Glutamatergic neuron (in vitro differentiated cells): ENCODE measurements around the gene GTPBP8. TPM values are rescaled to one million over a fixed set of nuclear protein-coding genes. Genes with fewer than 3 reads are reported as not detected.

ENCODE experiments used
- DNase-seq: peaks from one replicate; pipeline ENCODE4 v3.0.0; 2022
- H3K27ac Mint-ChIP-seq: one replicate; pipeline ENCODE4 v1.8.0; 2020; ENCODE audit warnings: mild to moderate bottlenecking, mixed read lengths, inconsistent platforms; ENCODE audit not compliant: unreplicated experiment
- H3K27me3 Mint-ChIP-seq: one replicate; pipeline ENCODE4 v1.8.0; 2020; ENCODE audit warnings: mild to moderate bottlenecking, moderate library complexity, mixed read lengths, inconsistent platforms; ENCODE audit not compliant: unreplicated experiment
- H3K36me3 Mint-ChIP-seq: one replicate; pipeline ENCODE4 v1.8.0; 2020; ENCODE audit warnings: mild to moderate bottlenecking, mixed read lengths, inconsistent platforms; ENCODE audit not compliant: unreplicated experiment
- H3K4me1 Mint-ChIP-seq: one replicate; pipeline ENCODE4 v1.8.0; 2020; ENCODE audit warnings: mild to moderate bottlenecking, low read depth, mixed read lengths, inconsistent platforms; ENCODE audit not compliant: unreplicated experiment
- H3K4me3 Mint-ChIP-seq: one replicate; pipeline ENCODE4 v1.8.0; 2020; ENCODE audit warnings: mild to moderate bottlenecking, mixed read lengths, inconsistent platforms; ENCODE audit not compliant: unreplicated experiment
- H3K9me3 Mint-ChIP-seq: one replicate; pipeline ENCODE4 v1.8.0; 2020; ENCODE audit warnings: mild to moderate bottlenecking, moderate library complexity, mixed read lengths, inconsistent platforms; ENCODE audit not compliant: unreplicated experiment
- CTCF ChIP-seq: fragments of 200-600 bp; sonication (generic); IDR thresholded peaks from one replicate; pipeline ENCODE4 v1.5.0; 2021; ENCODE audit not compliant: partially characterized antibody, unreplicated experiment
- long read RNA-seq: library from polyadenylated mRNA; unstranded; transcript quantifications from one replicate; pipeline ENCODE4 v2.0.0, GENCODE V29; 2020; ENCODE audit not compliant: unreplicated experiment
- total RNA-seq: library from RNA; stranded (reverse); fragmentation: NEBNext Ultra II Directional; extraction: Animal tissue kit (Norgen Biotek cat#: 25700); gene quantifications from one replicate; pipeline ENCODE4 v1.2.1, GENCODE V29; 2021; ENCODE audit not compliant: unreplicated experiment

GTPBP8 gene
- 15.8 TPM for total RNA-seq
- long read RNA-seq, transcript GTPBP8-203 (6 exons, 1,360 nt): major isoform, 10 of 21 reads
- long read RNA-seq, partial matches to known transcripts: 4 of 21 reads
- long read RNA-seq, other reads (novel, unspliced or antisense): 2 of 21 reads

DNA sequence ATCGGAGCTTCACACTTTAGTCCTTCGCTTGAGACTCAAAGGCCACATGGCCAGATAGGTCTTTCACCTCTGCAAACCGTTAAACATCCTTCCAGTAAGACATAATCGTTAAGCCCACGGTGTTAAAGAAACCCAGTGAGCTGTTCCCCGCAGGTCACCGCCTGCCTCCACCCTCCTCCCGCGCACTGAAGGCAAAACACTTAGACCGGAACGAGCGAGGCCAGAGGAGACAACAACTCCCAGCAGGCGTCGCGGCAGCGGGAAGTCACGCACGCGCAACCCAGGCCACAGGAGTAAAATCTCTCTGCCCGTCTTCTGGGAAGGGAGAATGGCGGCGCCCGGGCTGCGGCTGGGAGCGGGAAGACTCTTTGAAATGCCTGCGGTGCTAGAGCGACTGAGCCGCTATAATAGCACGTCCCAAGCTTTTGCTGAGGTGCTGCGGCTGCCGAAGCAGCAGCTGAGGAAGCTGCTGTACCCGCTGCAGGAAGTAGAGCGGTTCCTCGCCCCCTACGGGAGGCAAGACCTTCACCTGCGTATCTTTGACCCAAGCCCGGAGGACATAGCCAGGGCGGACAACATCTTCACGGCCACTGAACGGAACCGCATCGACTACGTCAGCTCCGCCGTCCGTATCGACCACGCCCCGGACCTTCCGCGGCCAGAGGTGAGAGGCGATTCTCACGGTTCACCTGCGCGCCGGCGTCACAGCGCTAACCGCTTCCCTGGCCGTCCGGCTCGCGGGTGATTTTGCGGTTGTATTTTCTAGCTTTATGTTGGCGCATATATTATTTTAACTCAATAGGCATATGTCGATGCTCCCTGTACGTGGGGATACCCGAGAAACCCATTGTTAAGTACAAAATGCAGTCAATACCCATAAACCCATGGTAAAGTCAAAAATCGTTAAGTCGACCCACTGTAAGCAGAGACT is at the start of gene GTPBP8:
Gene GTPBP8, plus strand, starts transcription at position 313 of the 931 bp plus-strand sequence. Its CDS starts 16 bp downstream, at position 329.
- Mint-ChIP-seq H3K9me3 (peaks cover 5% of the 10 kb centered on the region), H3K4me1 (peaks cover 2% of the 10 kb centered on the region), H3K36me3 (no peaks in the 10 kb centered on the region), H3K27ac (peak within 1 kb of the TSS; percentile 95), H3K27me3 (peaks cover 3% of the 10 kb centered on the region), H3K4me3 (peak within 1 kb of the TSS; percentile 91)
- TF ChIP-seq CTCF: no peak
- peak; percentile 93 for DNase-seq

GRCh38 chr3:112948346-112948838 is 42.4 kb upstream of the GTPBP8 start:
- Mint-ChIP-seq H3K9me3 (peaks cover 2% of the 10 kb centered on the region), H3K27me3 (no peaks in the 10 kb centered on the region), H3K36me3 (no peaks in the 10 kb centered on the region), H3K27ac (no peak overlapping the region), H3K4me1 (no peaks in the 10 kb centered on the region), H3K4me3 (no peak overlapping the region)
- DNase-seq: no peak
- no peak for TF ChIP-seq CTCF

DNA sequence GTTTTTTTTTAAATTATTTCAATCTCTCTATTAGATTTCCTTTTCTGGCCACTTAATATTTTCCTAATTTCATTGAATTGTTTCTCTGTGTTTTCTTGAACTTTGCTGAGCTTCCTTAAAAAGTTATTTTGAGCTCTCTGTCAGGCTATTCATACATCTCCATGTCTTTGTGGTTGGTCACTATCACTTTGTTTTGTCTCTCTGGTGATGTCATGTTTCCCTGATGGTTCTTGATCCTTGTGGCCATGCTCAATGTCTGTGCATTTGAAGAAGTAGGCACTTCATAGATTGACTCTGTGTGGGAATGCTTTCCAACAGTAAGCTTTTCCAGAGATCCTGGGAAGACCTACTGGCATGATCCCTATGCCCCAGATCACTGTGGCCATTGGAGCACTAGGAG is 34.4 kb upstream of the GTPBP8 start:
- TF ChIP-seq CTCF: no peak
- Mint-ChIP-seq H3K4me1 (no peaks in the 10 kb centered on the region), H3K9me3 (no peaks in the 10 kb centered on the region), H3K36me3 (no peaks in the 10 kb centered on the region), H3K4me3 (no peak overlapping the region), H3K27me3 (no peaks in the 10 kb centered on the region), H3K27ac (no peak overlapping the region)
- DNase-seq: no peak

GRCh38 chr3:112958811-112959560 is 31.8 kb upstream of the GTPBP8 start:
- Mint-ChIP-seq H3K36me3 (peaks cover 7% of the 10 kb centered on the region), H3K4me1 (no peaks in the 10 kb centered on the region), H3K4me3 (no peak overlapping the region), H3K9me3 (no peaks in the 10 kb centered on the region), H3K27me3 (peaks cover 3% of the 10 kb centered on the region), H3K27ac (no peak overlapping the region)
- no peak for DNase-seq
- no peak for TF ChIP-seq CTCF
